Inferior parietal cortex (tissue), 1 donor: Measurements from ENCODE around the gene PPP6R1.

Experiments used
- DNase-seq: peaks from one replicate; pipeline ENCODE4 v3.0.0-alpha.2; 2016; ENCODE audit errors: extremely low spot score

Gene PPP6R1

GRCh38 chr19:55258828-55259539, at the start of gene PPP6R1:
Gene PPP6R1, minus strand, starts transcription at chr19:55259017. Its CDS starts 11,914 bp downstream, at chr19:55247103.
- DNase-seq: peak; percentile 99

GRCh38 chr19:55308281-55308680, 49.5 kb upstream of the PPP6R1 start:
- no peak for DNase-seq

GRCh38 chr19:55306712-55307111, 47.9 kb upstream of the PPP6R1 start:
- no peak for DNase-seq

- no peak for DNase-seq
Observed at GRCh38 chr19:55305983-55306562, 47.3 kb upstream of the PPP6R1 start.

- DNase-seq: no peak
Observed at GRCh38 chr19:55305491-55305890, 46.7 kb upstream of the PPP6R1 start.

GRCh38 chr19:55304980-55305379, 46.2 kb upstream of the PPP6R1 start:
- DNase-seq: no peak

- no peak for DNase-seq
Observed at GRCh38 chr19:55304279-55304978, 45.6 kb upstream of the PPP6R1 start.

- DNase-seq: no peak
Observed at GRCh38 chr19:55303477-55303876, 44.7 kb upstream of the PPP6R1 start.

GRCh38 chr19:55302318-55302703, 43.5 kb upstream of the PPP6R1 start:
- DNase-seq: no peak

- DNase-seq: peak; percentile 91
Observed at GRCh38 chr19:55301459-55302317, 42.9 kb upstream of the PPP6R1 start.

- peak; percentile 64 for DNase-seq
Observed at GRCh38 chr19:55300886-55301458, 42.2 kb upstream of the PPP6R1 start.

GRCh38 chr19:55299991-55300390, 41.2 kb upstream of the PPP6R1 start:
- DNase-seq: no peak

GRCh38 chr19:55297267-55297666, 38.5 kb upstream of the PPP6R1 start:
- DNase-seq: no peak

- DNase-seq: no peak
Observed at GRCh38 chr19:55289117-55289796, 30.4 kb upstream of the PPP6R1 start.

GRCh38 chr19:55287361-55288079, 28.7 kb upstream of the PPP6R1 start:
- peak; percentile 82 for DNase-seq

- DNase-seq: no peak
Observed at GRCh38 chr19:55285229-55285890, 26.5 kb upstream of the PPP6R1 start.

- no peak for DNase-seq
Observed at GRCh38 chr19:55284405-55285058, 25.7 kb upstream of the PPP6R1 start.

GRCh38 chr19:55283548-55284377, 24.9 kb upstream of the PPP6R1 start, which contains the start of gene BRSK1:
Gene BRSK1, plus strand, starts transcription at chr19:55283997. Its CDS starts 446 bp downstream, at chr19:55284443.
- peak; percentile 65 for DNase-seq
